Renal pelvis (tissue), 3 donors: ENCODE results near the gene MT1X. TPM values are rescaled to one million over a fixed set of nuclear protein-coding genes. Genes with fewer than 3 reads are reported as not detected.

Source experiments
- polyA plus RNA-seq, 3 donors: library from polyadenylated mRNA; unstranded; fragments of 120-200 nt; gene quantifications; one replicate each; pipeline ENCODE4 v1.2.1, GENCODE V29; 2013; ENCODE audit not compliant: insufficient read length in 3 of 3

The MT1X gene
- polyA plus RNA-seq, 3 donors, result 23.6 to 30.3 (median 28.1) TPM

Other genes with a start within 250 kb of the MT1X start
- gene NUDT21, start 231.1 kb upstream of the MT1X start, polyA plus RNA-seq, result 100 to 1,000 TPM; 117 to 129 (median 123) TPM
- 10 to 100 TPM; 34.7 to 42.1 (median 39.8) TPM for gene OGFOD1, start 230.9 kb upstream of the MT1X start, polyA plus RNA-seq
- 100 to 1,000 TPM in 1 of 3 donors, 10 to 100 TPM in 2; 67.3 to 114 (median 97.6) TPM for gene BBS2, start 162.4 kb upstream of the MT1X start, polyA plus RNA-seq
- not detected for gene MT4, start 117.4 kb upstream of the MT1X start, polyA plus RNA-seq
- 1 to 10 TPM in 2 of 3 donors, not detected in 1; 1.9 to 2.5 TPM for gene MT3, start 92.9 kb upstream of the MT1X start, polyA plus RNA-seq
- 10 to 100 TPM; 26.6 to 27.3 (median 26.9) TPM for gene MT2A, start 73.9 kb upstream of the MT1X start, polyA plus RNA-seq
- gene MT1E, start 56.7 kb upstream of the MT1X start, polyA plus RNA-seq, result 10 to 100 TPM; 18.0 to 44.4 (median 23.6) TPM
- under 1 TPM in 1 of 3 donors, not detected in 2; 0.26 TPM for gene MT1M, start 49.8 kb upstream of the MT1X start, polyA plus RNA-seq
- not detected for gene MT1A, start 43.8 kb upstream of the MT1X start, polyA plus RNA-seq
- not detected for gene MT1B, start 30.6 kb upstream of the MT1X start, polyA plus RNA-seq
- 10 to 100 TPM; 53.1 to 66.4 (median 65.7) TPM for gene MT1F, start 24.5 kb upstream of the MT1X start, polyA plus RNA-seq
- gene MT1G, start 14.4 kb upstream of the MT1X start, polyA plus RNA-seq, result 10 to 100 TPM; 30.1 to 89.3 (median 51.8) TPM
- 10 to 100 TPM in 2 of 3 donors, 1 to 10 TPM in 1; 5.8 to 27.8 (median 18.4) TPM for gene MT1H, start 12.7 kb upstream of the MT1X start, polyA plus RNA-seq
- gene NUP93, start 47.7 kb downstream of the MT1X start, polyA plus RNA-seq, result 10 to 100 TPM; 84.3 to 96.6 (median 89.1) TPM
- gene SLC12A3, start 182.7 kb downstream of the MT1X start, polyA plus RNA-seq, result 10 to 100 TPM; 15.8 to 32.0 (median 27.7) TPM
- 100 to 1,000 TPM; 104 to 129 (median 108) TPM for gene HERPUD1, start 249.7 kb downstream of the MT1X start, polyA plus RNA-seq